SK-N-SH treated with all-trans-retinoic acid at 6 μM for 48 hours (cell line): ENCODE results near the gene PRRC2B.

Experiments
- ATAC-seq: fragments of 200-7000 bp; cut with Tn5 transposase; 3 replicates; pipeline ENCODE4 v1.9.1; 2020; ENCODE audit warnings: mild to moderate bottlenecking, moderate library complexity
- BACH2 ChIP-seq: fragments of 250-450 bp; sonication (Bioruptor Pico); IDR thresholded peaks from 2 replicates; pipeline ENCODE4 v1.9.0; 2021; ENCODE audit warnings: mild to moderate bottlenecking, borderline replicate concordance
- CSDC2 ChIP-seq: fragments of 250-450 bp; sonication (Bioruptor Pico); IDR thresholded peaks from 2 replicates; pipeline ENCODE4 v1.5.0; 2020; ENCODE audit warnings: mild to moderate bottlenecking, moderate library complexity
- ESRRG ChIP-seq: fragments of 250-450 bp; sonication (Bioruptor Pico); IDR thresholded peaks from 2 replicates; pipeline ENCODE4 v1.6.1; 2021; ENCODE audit warnings: mild to moderate bottlenecking
- GLIS3 ChIP-seq: fragments of 250-450 bp; sonication (Bioruptor Pico); IDR thresholded peaks from 2 replicates; pipeline ENCODE4 v1.5.0; 2020; ENCODE audit warnings: mild to moderate bottlenecking, moderate library complexity
- ISL1 ChIP-seq: fragments of 250-450 bp; sonication (Bioruptor Pico); IDR thresholded peaks from 2 replicates; pipeline ENCODE4 v2.1.2; 2022; ENCODE audit warnings: mild to moderate bottlenecking, moderate library complexity
- OSR1 ChIP-seq: fragments of 250-450 bp; sonication (Bioruptor Pico); IDR thresholded peaks from 2 replicates; pipeline ENCODE4 v1.8.0; 2022; ENCODE audit warnings: moderate library complexity, mild to moderate bottlenecking, inconsistent platforms
- PPARA ChIP-seq: fragments of 250-450 bp; sonication (Bioruptor Pico); IDR thresholded peaks from 2 replicates; pipeline ENCODE4 v1.5.0; 2020; ENCODE audit warnings: mild to moderate bottlenecking, borderline replicate concordance
- RARB ChIP-seq: fragments of 250-450 bp; sonication (Bioruptor Pico); IDR thresholded peaks from 2 replicates; pipeline ENCODE4 v1.8.0; 2021; ENCODE audit warnings: mild to moderate bottlenecking, moderate library complexity
- SNAI2 ChIP-seq: fragments of 250-450 bp; sonication (Bioruptor Pico); IDR thresholded peaks from 2 replicates; pipeline ENCODE4 v1.5.0; 2020; ENCODE audit warnings: mild to moderate bottlenecking, moderate library complexity
- TCF4 ChIP-seq: fragments of 250-450 bp; sonication (Bioruptor Pico); IDR thresholded peaks from 2 replicates; pipeline ENCODE4 v1.8.0; 2021; ENCODE audit warnings: mild to moderate bottlenecking, moderate library complexity, borderline replicate concordance
- TOX ChIP-seq: fragments of 250-450 bp; sonication (Bioruptor Pico); IDR thresholded peaks from 2 replicates; pipeline ENCODE4 v1.8.0; 2021; ENCODE audit warnings: mild to moderate bottlenecking, moderate library complexity, borderline replicate concordance
- ZFP30 ChIP-seq: fragments of 450-650 bp; formaldehyde crosslinking; IDR thresholded peaks from 2 replicates; pipeline ENCODE4 v1.5.0; 2022; ENCODE audit warnings: mild to moderate bottlenecking, moderate library complexity
- ZNF565 ChIP-seq: fragments of 450-650 bp; formaldehyde crosslinking; conservative IDR thresholded peaks from 2 replicates; pipeline ENCODE4 v1.5.0; 2020; ENCODE audit warnings: low read depth, mild to moderate bottlenecking, moderate library complexity
- ZNF70 ChIP-seq: fragments of 450-650 bp; formaldehyde crosslinking; IDR thresholded peaks from 2 replicates; pipeline ENCODE4 v1.5.0; 2020; ENCODE audit warnings: mild to moderate bottlenecking, moderate library complexity
- ZNF8 ChIP-seq: fragments of 450-650 bp; formaldehyde crosslinking; IDR thresholded peaks from 2 replicates; pipeline ENCODE4 v1.5.0; 2020; ENCODE audit warnings: mild to moderate bottlenecking, moderate library complexity
- TF ChIP-seq, protein P1 (sequence below): fragments of 250-450 bp; sonication (Bioruptor Pico); IDR thresholded peaks from 2 replicates; pipeline ENCODE4 v1.5.1; 2021; ENCODE audit warnings: mild to moderate bottlenecking, moderate library complexity
- TF ChIP-seq, protein P2 (sequence below): fragments of 250-450 bp; sonication (Bioruptor Pico); IDR thresholded peaks from 2 replicates; pipeline ENCODE4 v1.8.0; 2021; ENCODE audit warnings: low read depth, mild to moderate bottlenecking, moderate library complexity, borderline replicate concordance
- TF ChIP-seq, protein P3 (sequence below): fragments of 250-450 bp; sonication (Bioruptor Pico); IDR thresholded peaks from 2 replicates; pipeline ENCODE4 v1.5.0; 2020; ENCODE audit warnings: mild to moderate bottlenecking, moderate library complexity
- TF ChIP-seq, protein P4 (sequence below): fragments of 250-450 bp; sonication (Bioruptor Pico); IDR thresholded peaks from 2 replicates; pipeline ENCODE4 v1.8.0; 2020; ENCODE audit warnings: mild to moderate bottlenecking, moderate library complexity, borderline replicate concordance
- TF ChIP-seq, protein P5 (sequence below): fragments of 250-450 bp; sonication (Bioruptor Pico); IDR thresholded peaks from 2 replicates; pipeline ENCODE4 v1.5.1; 2020; ENCODE audit warnings: low read depth, mild to moderate bottlenecking, moderate library complexity

The PRRC2B gene

DNA sequence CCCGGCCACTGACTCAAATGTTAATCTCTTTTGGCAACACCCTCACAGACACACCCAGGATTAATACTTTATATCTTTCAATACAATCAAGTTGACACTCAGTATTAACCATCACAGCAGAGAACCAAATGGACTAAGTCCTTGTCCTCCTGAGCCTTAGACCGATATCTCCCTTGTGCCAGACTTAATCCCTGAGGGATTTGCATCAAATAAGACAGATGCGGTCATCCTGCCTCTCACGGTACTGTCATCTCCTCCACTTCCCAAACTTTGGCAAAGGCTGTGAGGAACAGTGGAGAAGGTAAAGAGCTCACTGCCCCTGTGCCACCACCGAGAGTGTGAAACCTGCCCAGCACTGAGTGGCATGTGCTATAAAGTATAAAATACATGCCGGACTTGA, 6.5 kb upstream of the PRRC2B start:
- TF ChIP-seq, protein P1, sequence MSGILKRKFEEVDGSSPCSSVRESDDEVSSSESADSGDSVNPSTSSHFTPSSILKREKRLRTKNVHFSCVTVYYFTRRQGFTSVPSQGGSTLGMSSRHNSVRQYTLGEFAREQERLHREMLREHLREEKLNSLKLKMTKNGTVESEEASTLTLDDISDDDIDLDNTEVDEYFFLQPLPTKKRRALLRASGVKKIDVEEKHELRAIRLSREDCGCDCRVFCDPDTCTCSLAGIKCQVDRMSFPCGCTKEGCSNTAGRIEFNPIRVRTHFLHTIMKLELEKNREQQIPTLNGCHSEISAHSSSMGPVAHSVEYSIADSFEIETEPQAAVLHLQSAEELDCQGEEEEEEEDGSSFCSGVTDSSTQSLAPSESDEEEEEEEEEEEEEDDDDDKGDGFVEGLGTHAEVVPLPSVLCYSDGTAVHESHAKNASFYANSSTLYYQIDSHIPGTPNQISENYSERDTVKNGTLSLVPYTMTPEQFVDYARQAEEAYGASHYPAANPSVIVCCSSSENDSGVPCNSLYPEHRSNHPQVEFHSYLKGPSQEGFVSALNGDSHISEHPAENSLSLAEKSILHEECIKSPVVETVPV (CRISPR knock-in tag), result no peak
- TF ChIP-seq, protein P2, sequence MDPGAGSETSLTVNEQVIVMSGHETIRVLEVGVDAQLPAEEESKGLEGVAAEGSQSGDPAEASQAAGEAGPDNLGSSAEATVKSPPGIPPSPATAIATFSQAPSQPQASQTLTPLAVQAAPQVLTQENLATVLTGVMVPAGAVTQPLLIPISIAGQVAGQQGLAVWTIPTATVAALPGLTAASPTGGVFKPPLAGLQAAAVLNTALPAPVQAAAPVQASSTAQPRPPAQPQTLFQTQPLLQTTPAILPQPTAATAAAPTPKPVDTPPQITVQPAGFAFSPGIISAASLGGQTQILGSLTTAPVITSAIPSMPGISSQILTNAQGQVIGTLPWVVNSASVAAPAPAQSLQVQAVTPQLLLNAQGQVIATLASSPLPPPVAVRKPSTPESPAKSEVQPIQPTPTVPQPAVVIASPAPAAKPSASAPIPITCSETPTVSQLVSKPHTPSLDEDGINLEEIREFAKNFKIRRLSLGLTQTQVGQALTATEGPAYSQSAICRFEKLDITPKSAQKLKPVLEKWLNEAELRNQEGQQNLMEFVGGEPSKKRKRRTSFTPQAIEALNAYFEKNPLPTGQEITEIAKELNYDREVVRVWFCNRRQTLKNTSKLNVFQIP (CRISPR knock-in tag), result no peak
- TF ChIP-seq CSDC2 (CRISPR knock-in tag) (no peak), TOX (no peak), ISL1 (CRISPR knock-in tag) (no peak), ZNF70 (CRISPR knock-in tag) (no peak), OSR1 (CRISPR knock-in tag) (no peak), SNAI2 (CRISPR knock-in tag) (no peak), ZNF8 (CRISPR knock-in tag) (no peak)
- TF ChIP-seq, protein P3, sequence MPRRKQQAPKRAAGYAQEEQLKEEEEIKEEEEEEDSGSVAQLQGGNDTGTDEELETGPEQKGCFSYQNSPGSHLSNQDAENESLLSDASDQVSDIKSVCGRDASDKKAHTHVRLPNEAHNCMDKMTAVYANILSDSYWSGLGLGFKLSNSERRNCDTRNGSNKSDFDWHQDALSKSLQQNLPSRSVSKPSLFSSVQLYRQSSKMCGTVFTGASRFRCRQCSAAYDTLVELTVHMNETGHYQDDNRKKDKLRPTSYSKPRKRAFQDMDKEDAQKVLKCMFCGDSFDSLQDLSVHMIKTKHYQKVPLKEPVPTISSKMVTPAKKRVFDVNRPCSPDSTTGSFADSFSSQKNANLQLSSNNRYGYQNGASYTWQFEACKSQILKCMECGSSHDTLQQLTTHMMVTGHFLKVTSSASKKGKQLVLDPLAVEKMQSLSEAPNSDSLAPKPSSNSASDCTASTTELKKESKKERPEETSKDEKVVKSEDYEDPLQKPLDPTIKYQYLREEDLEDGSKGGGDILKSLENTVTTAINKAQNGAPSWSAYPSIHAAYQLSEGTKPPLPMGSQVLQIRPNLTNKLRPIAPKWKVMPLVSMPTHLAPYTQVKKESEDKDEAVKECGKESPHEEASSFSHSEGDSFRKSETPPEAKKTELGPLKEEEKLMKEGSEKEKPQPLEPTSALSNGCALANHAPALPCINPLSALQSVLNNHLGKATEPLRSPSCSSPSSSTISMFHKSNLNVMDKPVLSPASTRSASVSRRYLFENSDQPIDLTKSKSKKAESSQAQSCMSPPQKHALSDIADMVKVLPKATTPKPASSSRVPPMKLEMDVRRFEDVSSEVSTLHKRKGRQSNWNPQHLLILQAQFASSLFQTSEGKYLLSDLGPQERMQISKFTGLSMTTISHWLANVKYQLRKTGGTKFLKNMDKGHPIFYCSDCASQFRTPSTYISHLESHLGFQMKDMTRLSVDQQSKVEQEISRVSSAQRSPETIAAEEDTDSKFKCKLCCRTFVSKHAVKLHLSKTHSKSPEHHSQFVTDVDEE (CRISPR knock-in tag), result no peak
- ATAC-seq, result no peak

DNA sequence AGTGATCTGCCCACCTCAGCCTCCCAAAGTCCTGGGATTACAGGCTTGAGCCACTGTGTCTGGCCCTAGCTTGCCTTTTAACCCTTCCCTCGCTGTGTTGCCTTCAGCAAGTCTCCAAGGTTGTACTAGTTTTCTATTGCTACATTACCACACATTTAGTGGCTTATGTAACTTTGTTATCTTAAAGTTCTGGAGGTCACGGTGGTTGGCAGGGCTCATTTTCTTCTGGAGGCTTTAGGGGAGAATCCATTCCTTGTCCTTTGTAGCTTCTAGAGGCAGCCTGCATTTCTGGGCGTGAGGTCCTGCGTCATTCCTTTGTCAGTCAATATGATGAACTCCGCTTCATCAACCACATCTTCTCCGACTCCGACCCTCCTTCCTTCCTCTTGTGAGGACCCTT, 2.9 kb upstream of the PRRC2B start:
- TF ChIP-seq, protein P2 (CRISPR knock-in tag), result no peak
- TF ChIP-seq ISL1 (CRISPR knock-in tag) (no peak), ESRRG (no peak), BACH2 (CRISPR knock-in tag) (no peak), PPARA (CRISPR knock-in tag) (no peak), OSR1 (CRISPR knock-in tag) (no peak), ZNF565 (no peak), TOX (no peak), ZFP30 (no peak), RARB (no peak), GLIS3 (CRISPR knock-in tag) (no peak), TCF4 (CRISPR knock-in tag) (no peak)
- TF ChIP-seq, protein P3 (CRISPR knock-in tag), result no peak
- TF ChIP-seq, protein P4, sequence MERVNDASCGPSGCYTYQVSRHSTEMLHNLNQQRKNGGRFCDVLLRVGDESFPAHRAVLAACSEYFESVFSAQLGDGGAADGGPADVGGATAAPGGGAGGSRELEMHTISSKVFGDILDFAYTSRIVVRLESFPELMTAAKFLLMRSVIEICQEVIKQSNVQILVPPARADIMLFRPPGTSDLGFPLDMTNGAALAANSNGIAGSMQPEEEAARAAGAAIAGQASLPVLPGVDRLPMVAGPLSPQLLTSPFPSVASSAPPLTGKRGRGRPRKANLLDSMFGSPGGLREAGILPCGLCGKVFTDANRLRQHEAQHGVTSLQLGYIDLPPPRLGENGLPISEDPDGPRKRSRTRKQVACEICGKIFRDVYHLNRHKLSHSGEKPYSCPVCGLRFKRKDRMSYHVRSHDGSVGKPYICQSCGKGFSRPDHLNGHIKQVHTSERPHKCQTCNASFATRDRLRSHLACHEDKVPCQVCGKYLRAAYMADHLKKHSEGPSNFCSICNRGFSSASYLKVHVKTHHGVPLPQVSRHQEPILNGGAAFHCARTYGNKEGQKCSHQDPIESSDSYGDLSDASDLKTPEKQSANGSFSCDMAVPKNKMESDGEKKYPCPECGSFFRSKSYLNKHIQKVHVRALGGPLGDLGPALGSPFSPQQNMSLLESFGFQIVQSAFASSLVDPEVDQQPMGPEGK (CRISPR knock-in tag), result no peak
- TF ChIP-seq, protein P5, sequence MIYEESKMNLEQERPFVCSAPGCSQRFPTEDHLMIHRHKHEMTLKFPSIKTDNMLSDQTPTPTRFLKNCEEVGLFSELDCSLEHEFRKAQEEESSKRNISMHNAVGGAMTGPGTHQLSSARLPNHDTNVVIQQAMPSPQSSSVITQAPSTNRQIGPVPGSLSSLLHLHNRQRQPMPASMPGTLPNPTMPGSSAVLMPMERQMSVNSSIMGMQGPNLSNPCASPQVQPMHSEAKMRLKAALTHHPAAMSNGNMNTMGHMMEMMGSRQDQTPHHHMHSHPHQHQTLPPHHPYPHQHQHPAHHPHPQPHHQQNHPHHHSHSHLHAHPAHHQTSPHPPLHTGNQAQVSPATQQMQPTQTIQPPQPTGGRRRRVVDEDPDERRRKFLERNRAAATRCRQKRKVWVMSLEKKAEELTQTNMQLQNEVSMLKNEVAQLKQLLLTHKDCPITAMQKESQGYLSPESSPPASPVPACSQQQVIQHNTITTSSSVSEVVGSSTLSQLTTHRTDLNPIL, result no peak
- ATAC-seq, result no peak
